ENCODE measurements around the gene FNDC3B. TPM values are rescaled to one million over a fixed set of nuclear protein-coding genes. Genes with fewer than 3 reads are reported as not detected.
"Not testable (repeated sequence)": the region's sequence is repeated elsewhere in the genome, so short reads cannot be mapped to it uniquely, and the experiment has no call there.

The FNDC3B gene
- total RNA-seq, 1 donor from 2014 or later = 54.9 TPM

DNA sequence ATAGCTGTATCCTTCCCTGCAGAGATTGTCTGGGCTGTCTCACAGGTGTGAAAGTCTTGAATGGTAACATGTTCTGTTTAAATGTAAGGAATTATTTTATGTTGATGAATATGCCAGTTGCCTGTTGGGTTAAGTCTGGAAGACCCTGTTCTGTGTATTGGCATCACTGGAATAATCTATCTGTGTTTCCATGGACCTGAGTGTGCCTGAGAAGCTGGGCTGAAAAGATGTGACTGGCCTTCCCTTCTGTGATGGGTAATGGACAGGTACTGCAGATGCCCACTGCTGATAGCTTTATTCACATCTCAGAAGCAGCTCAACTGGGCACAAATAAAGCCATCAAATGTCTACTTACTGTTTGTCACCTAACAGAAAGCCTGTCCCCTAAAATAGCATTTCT, 196.3 kb downstream of the FNDC3B start:
- Histone ChIP-seq H3K9me3 (no peaks in the 10 kb centered on the region), H3K36me3 (peaks cover 0 to 2% of the 10 kb centered on the region in 2 donors), H3K4me1 (peaks cover 0 to 2% of the 10 kb centered on the region in 2 donors), H3K27ac (no peak overlapping the region), H3K4me3 (no peak overlapping the region), H3K27me3 (no peaks in the 10 kb centered on the region)
- no peak for DNase-seq (ENCODE audit: low spot score in 2 of 2)
- TF ChIP-seq, protein P1, sequence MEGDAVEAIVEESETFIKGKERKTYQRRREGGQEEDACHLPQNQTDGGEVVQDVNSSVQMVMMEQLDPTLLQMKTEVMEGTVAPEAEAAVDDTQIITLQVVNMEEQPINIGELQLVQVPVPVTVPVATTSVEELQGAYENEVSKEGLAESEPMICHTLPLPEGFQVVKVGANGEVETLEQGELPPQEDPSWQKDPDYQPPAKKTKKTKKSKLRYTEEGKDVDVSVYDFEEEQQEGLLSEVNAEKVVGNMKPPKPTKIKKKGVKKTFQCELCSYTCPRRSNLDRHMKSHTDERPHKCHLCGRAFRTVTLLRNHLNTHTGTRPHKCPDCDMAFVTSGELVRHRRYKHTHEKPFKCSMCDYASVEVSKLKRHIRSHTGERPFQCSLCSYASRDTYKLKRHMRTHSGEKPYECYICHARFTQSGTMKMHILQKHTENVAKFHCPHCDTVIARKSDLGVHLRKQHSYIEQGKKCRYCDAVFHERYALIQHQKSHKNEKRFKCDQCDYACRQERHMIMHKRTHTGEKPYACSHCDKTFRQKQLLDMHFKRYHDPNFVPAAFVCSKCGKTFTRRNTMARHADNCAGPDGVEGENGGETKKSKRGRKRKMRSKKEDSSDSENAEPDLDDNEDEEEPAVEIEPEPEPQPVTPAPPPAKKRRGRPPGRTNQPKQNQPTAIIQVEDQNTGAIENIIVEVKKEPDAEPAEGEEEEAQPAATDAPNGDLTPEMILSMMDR (IDR thresholded peaks at IDR 0.05) = no peak
- intact Hi-C loops (cut with DNase I) = no loop called here

DNA sequence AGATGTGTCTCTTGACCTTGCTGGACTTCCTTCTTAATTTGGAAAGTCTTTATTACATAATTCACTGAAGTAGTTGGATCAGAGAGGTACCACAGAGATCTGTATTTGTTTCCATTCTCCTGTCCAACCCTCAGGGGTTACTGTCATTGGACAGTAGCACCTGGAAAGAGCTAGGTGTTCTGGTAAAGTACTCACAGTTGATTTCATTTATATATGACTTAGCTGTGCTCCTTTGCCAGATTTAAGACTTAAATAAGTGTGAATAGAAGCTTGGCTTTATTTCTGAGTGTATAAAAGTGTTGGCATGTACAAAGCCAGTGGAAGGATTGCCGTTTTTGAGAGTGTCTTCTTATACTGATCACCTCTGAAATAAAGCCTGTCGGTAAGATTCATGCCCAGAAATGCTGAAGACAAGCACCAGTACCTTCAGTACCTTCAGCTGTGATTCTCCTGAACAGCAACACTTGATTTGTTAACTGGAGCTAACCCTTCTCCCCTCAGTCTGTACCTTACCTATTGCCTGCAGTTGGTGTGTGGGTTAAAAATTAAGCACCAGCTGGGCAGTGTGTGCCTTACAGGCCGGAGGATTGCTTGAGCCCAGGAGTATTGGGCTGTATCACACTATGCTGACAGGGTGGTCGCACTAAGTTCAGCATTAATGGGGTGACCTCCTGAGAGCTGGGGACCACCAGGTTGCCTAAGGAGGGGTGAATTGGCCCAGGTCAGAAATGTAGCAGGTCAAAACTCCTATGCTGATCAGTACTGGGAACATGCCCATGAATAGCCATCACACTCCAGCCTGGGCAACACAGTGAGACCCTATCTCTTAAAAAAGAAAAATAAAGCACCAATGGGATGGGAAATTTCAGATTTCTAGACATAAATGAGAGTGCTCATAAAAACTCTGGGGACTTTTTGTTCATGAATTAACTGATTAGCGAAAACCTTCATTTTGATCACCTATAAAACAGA, 197.7 kb downstream of the FNDC3B start:
- intact Hi-C loops (cut with DNase I) = no loop called here
- Histone ChIP-seq H3K27ac (no peak overlapping the region), H3K9me3 (no peaks in the 10 kb centered on the region), H3K27me3 (no peaks in the 10 kb centered on the region), H3K4me1 (peaks cover 0 to 2% of the 10 kb centered on the region in 2 donors), H3K4me3 (no peak overlapping the region), H3K36me3 (peaks cover 0 to 3% of the 10 kb centered on the region in 2 donors)
- no peak for DNase-seq (ENCODE audit: low spot score in 2 of 2)
- TF ChIP-seq, protein P1 (IDR thresholded peaks at IDR 0.05) = no peak

DNA sequence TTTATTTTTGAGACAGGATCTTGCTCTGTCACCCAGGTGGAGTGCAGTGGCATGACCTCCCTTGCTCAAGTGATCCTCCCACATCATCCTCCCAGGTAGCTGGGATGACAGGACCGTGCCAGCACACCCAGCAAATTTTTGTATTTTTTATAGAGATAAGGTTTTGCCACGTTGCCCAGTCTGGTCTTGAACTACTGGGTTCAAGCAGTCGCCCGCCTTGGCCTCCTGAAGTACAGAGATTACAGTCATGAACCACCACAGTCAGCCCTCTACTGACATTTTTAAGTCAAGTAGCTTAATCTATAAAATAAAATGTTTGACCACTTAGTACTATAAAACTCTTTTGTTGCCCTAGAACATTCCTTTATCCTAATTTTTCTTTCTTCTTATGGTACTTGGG, 198.8 kb downstream of the FNDC3B start:
- no peak for DNase-seq (ENCODE audit: low spot score in 2 of 2)
- Histone ChIP-seq H3K27me3 (no peaks in the 10 kb centered on the region), H3K4me3 (no peak overlapping the region)

DNA sequence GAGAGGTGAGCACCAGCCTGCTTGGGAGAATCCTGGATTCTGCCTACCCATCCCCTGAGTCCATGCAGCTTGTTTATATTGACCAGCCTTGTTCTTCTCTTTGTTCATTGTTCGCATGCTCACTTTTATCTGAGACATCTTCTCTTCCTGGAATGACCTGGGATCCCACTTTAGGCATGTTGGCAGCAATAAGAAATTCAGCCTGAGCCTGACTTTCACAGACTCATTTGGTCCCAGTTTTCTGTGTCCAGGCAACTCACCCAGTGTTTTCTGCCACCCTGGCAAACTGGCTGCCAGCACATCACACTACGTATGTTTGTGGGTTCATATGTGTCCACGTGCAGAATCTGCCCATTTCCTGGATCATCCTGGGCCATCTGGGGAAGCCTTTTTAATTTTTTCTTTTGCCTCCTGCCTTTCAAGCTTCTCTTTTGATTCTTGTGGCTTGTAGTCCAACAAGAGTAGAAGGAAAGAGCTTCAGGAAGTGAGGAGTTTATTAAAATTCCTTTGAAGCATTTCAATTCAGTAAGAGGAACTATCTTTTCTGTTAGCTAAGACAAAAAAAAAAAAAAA, 199.9 kb downstream of the FNDC3B start:
- Histone ChIP-seq H3K9me3 (no peaks in the 10 kb centered on the region), H3K4me1 (peaks cover 0 to 2% of the 10 kb centered on the region in 2 donors), H3K27me3 (no peaks in the 10 kb centered on the region), H3K27ac (peak overlapping the region; percentile 3 to 14), H3K4me3 (no peak overlapping the region), H3K36me3 (peaks cover 0 to 3% of the 10 kb centered on the region in 2 donors)
- TF ChIP-seq, protein P1 (IDR thresholded peaks at IDR 0.05) = no peak
- intact Hi-C loops (cut with DNase I) = no loop called here
- DNase-seq (ENCODE audit: low spot score in 2 of 2) = no peak

More for the DNA sequence above, 198.8 kb downstream of the FNDC3B start:
- Histone ChIP-seq H3K4me1 (peaks cover 0 to 2% of the 10 kb centered on the region in 2 donors), H3K36me3 (peaks cover 0 to 3% of the 10 kb centered on the region in 2 donors), H3K27ac (no peak overlapping the region), H3K9me3 (no peaks in the 10 kb centered on the region)
- intact Hi-C loops (cut with DNase I) = no loop called here
- TF ChIP-seq, protein P1 (IDR thresholded peaks at IDR 0.05) = no peak

DNA sequence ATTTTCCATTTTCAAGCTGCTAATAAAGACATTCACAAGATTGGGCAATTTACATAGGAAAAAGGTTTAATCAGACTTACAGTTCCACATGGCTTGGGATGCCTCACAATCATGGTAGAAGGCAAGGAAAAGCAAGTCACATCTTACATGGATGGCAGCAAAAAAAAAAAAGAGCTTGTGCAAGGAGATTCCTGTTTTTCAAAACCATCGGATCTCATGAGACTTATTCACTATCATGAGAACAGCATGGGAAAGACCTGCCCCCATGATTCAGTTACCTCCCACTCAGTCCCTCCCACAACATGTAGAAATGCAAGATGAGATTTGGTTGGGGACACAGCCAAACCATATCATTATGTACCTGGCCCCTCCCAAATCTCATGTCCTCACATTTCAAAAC, 202.0 kb downstream of the FNDC3B start:
- no peak overlapping the region for H3K4me3 ChIP-seq
- intact Hi-C loops (cut with DNase I) = no loop called here
- H3K27ac ChIP-seq = no peak overlapping the region
- H3K36me3 ChIP-seq = peaks cover 0 to 3% of the 10 kb centered on the region in 2 donors
- H3K4me1 ChIP-seq = peaks cover 0 to 13% of the 10 kb centered on the region in 2 donors
- H3K27me3 ChIP-seq = no peaks in the 10 kb centered on the region
- no peaks in the 10 kb centered on the region for H3K9me3 ChIP-seq
- no peak for DNase-seq (ENCODE audit: low spot score in 2 of 2)
- TF ChIP-seq, protein P1 (IDR thresholded peaks at IDR 0.05) = no peak

DNA sequence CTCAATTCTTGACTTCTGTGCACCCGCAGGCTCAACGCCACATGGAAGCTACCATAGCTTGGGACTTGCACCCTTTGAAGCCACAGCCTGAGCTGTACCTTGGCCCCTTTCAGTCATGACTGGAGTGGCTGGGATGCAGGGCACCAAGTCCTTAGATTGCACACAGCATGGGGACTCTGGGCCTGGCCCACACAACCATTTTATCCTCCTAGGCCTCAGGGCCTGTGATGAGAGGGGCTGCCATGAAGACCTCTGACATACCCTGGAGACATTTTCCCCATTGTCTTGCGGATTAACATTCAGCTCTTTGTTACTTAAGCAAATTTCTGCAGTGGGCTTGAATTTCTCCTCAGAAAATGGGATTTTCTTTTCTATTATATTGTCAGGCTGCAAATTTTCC, 203.1 kb downstream of the FNDC3B start:
- intact Hi-C loops (cut with DNase I) = not testable (repeated sequence)

DNA sequence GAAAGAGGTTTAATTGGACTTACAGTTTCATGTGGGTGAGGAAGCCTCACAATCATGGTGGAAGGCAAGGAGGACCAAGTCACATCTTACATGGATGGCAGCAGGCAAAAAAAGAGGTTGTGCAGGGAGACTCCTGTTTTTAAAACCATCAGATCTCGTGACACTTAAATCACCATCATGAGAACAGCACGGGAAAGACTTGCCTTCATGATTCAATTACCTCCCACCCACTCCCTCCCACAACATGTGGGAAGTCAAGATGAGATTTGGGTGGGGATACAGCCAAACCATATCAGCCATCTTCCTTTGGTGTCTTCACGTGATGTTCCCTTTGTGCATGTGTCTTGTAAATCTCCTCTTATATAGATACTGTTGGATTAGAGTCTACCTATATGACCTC, 204.0 kb downstream of the FNDC3B start:
- peaks cover 0 to 20% of the 10 kb centered on the region in 2 donors for H3K4me1 ChIP-seq
- intact Hi-C loops (cut with DNase I); H3K27me3 ChIP-seq; H3K36me3 ChIP-seq; DNase-seq (ENCODE audit: low spot score in 2 of 2); H3K9me3 ChIP-seq; H3K27ac ChIP-seq; H3K4me3 ChIP-seq: not testable (repeated sequence)

More for the DNA sequence above, 203.1 kb downstream of the FNDC3B start:
- not testable (repeated sequence) for H3K4me3 ChIP-seq; H3K36me3 ChIP-seq; DNase-seq (ENCODE audit: low spot score in 2 of 2); H3K9me3 ChIP-seq; H3K27ac ChIP-seq; H3K27me3 ChIP-seq
- peaks cover 0 to 21% of the 10 kb centered on the region in 2 donors for H3K4me1 ChIP-seq

Measured in ascending aorta (tissue), 2 donors.